Osteoblast (primary cell): ENCODE data around the gene RAMACL. TPM values are rescaled to one million over a fixed set of nuclear protein-coding genes. Genes with fewer than 3 reads are reported as not detected.
A peak's percentile ranks its signal among the peaks of the same experiment; 100 is the strongest.

ENCODE experiments used
- DNase-seq: peaks from one replicate; pipeline ENCODE4 v3.0.0; 2011; ENCODE audit warnings: low spot score, mixed read lengths; ENCODE audit not compliant: insufficient read length; ENCODE audit errors: missing footprints
- H2AFZ ChIP-seq: 2 replicates; pipeline ENCODE4 v1.6.0; 2011; ENCODE audit warnings: mild to moderate bottlenecking, low read length
- H3K27ac ChIP-seq: 2 replicates; pipeline ENCODE4 v1.5.1; 2011; ENCODE audit warnings: mild to moderate bottlenecking, low read depth, low read length, moderate library complexity
- H3K27me3 ChIP-seq: 2 replicates; pipeline ENCODE4 v1.6.0; 2012; ENCODE audit warnings: mild to moderate bottlenecking, control low read depth, inconsistent platforms, low read length, moderate library complexity; ENCODE audit not compliant: insufficient read depth
- H3K36me3 ChIP-seq: 2 replicates; pipeline ENCODE4 v1.5.1; 2011; ENCODE audit warnings: mild to moderate bottlenecking, low read length, control low read depth, moderate library complexity; ENCODE audit not compliant: insufficient read depth
- H3K4me1 ChIP-seq: 2 replicates; pipeline ENCODE4 v1.5.1; 2011; ENCODE audit warnings: mild to moderate bottlenecking, low read length, control low read depth, moderate library complexity; ENCODE audit not compliant: insufficient read depth
- H3K4me2 ChIP-seq: 2 replicates; pipeline ENCODE4 v1.6.0; 2011; ENCODE audit warnings: mild to moderate bottlenecking, low read length; ENCODE audit not compliant: insufficient read depth
- H3K4me3 ChIP-seq: fragments of 200-600 bp; sonication (generic); 3 replicates; pipeline ENCODE4 v1.5.1; 2012; ENCODE audit warnings: mild to moderate bottlenecking, low read length, inconsistent platforms; ENCODE audit not compliant: insufficient read depth
- H3K79me2 ChIP-seq: 2 replicates; pipeline ENCODE4 v1.6.0; 2012; ENCODE audit warnings: mild to moderate bottlenecking, low read length, control low read depth, inconsistent platforms; ENCODE audit not compliant: insufficient read depth
- H3K9me3 ChIP-seq: 2 replicates; pipeline ENCODE4 v1.5.1; 2011; ENCODE audit warnings: low read depth, low read length, control low read depth
- H4K20me1 ChIP-seq: 2 replicates; pipeline ENCODE4 v1.6.0; 2012; ENCODE audit warnings: mild to moderate bottlenecking, low read length, control low read depth; ENCODE audit not compliant: insufficient read depth
- CTCF ChIP-seq: IDR thresholded peaks from 2 replicates; pipeline ENCODE4 v1.5.1; 2011; ENCODE audit warnings: mild to moderate bottlenecking, low read depth, low read length, moderate library complexity; ENCODE audit errors: extremely low read depth
- total RNA-seq: library from RNA; depleted of rRNA; stranded (reverse); fragments of >200 nt; gene quantifications from 2 replicates; pipeline ENCODE4 v1.2.3, GENCODE V29; 2012

Gene RAMACL
- total RNA-seq, 1 donor, result 3.3 TPM

DNA sequence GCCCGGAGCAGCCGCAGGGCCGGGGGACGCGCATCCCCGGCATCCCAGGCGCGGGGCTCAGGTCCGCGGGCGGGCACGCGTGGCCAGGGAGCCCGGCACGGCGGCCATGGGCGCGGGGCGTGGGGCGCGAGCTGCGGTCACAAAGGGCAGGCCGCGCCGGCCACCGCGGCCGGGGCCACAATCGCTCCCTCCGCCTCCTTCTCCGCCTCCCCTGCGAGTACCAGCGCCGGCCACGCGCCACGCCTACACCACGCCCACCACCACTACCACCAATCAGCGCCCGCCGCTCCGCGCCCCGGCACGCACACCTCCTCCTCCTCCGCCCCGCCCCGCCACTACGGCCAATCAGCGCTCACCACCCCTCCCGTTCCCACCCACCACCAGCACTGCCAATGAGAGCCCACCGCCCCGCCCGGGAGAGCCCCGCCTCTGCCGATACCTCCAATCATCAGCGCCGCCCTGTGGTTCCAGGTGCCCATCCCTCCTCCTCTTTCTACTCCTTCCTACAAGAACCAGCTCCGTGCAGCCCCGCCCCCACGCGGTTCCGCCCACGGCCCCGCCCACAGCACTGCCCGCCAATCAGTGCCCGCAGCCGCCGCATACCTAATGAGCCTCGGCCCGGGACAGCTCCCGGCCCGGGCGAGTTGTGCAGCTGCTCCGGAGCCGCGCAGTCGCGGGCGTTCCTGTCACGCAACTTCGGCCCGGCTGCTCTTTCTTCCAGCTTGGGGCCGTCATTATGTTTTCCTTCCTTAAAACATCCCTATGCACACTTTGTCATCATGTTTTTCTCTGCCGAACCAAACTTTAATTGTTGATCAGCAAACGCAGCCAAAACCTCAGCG is 40.8 kb upstream of the RAMACL start, which contains the start of gene RPS6KA2:
RPS6KA2 (minus strand) TSS at position 219 of the 842 bp plus-strand sequence. CDS start 232 bp downstream, outside the sequence.
- TF ChIP-seq CTCF, result no peak
- Histone ChIP-seq H3K9me3 (no peaks in the 10 kb centered on the region), H3K4me1 (peaks cover 39% of the 10 kb centered on the region)

DNA sequence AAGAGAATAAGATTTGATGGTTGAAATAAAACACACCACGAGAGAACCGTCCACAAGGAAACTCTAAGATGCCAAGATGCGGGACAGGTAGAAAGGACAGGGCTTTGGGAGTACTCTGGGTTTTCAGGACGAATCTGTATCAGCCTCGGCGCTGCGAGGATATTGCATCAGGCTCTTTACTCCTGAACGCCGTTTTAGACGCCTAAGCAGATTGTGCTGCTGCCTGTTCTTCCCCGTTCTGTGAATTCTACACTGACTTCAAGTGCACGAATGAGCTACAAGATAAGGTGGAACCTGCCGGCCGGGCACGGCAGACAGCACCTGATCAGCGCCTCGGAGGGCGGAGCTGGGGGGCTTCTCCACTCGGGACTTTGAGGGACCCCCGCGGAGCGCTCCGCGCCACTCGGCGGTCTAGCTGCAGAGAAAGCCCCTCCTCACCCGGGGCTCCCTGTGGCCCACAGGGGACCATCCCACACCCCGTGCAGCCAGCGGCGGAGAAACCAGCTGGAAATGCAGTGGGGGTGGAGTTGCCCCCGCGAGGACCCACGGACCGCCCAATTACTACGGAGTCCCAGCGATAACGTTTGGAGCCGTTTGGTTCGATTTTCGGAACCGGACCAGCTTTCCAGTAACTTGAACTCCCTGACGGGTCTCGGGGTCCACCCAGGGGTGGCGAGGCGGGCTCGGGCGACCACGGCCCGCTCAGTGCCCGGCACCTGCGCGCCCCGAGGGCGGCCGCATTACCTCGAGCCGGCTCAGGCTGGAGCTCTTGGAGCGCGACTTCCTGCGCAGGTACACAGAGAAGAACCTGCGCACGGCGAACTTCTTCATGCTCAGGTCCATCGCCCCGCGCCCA is 39.9 kb upstream of the RAMACL start:
- no peaks in the 10 kb centered on the region for H3K36me3 ChIP-seq
- no peak for DNase-seq
- H3K4me1 ChIP-seq, result peaks cover 47% of the 10 kb centered on the region
- H3K9me3 ChIP-seq, result no peaks in the 10 kb centered on the region
- no peaks in the 10 kb centered on the region for H3K27me3 ChIP-seq
- H4K20me1 ChIP-seq, result no peaks in the 10 kb centered on the region
- no peak for TF ChIP-seq CTCF
- peak overlapping the region; percentile 83 for H3K27ac ChIP-seq
- peak overlapping the region; percentile 89 for H3K4me3 ChIP-seq
- peaks cover 51% of the 10 kb centered on the region for H3K79me2 ChIP-seq
- peak overlapping the region; percentile 93 for H3K4me2 ChIP-seq
- H2AFZ ChIP-seq, result peak overlapping the region; percentile 16

More for the DNA sequence above, 40.8 kb upstream of the RAMACL start, which contains the start of gene RPS6KA2:
- Histone ChIP-seq H3K4me2 (peak within 1 kb of the TSS; percentile 99), H4K20me1 (no peaks in the 10 kb centered on the region), H3K27me3 (no peaks in the 10 kb centered on the region), H3K36me3 (no peaks in the 10 kb centered on the region), H3K4me3 (peak within 1 kb of the TSS; percentile 89), H3K27ac (peak within 1 kb of the TSS; percentile 84), H2AFZ (peak within 1 kb of the TSS; percentile 86), H3K79me2 (peaks cover 42% of the 10 kb centered on the region)
- peak; percentile 99 for DNase-seq

GRCh38 chr6:166625356-166625755 is 38.9 kb upstream of the RAMACL start:
- no peak for TF ChIP-seq CTCF
- peak overlapping the region; percentile 89 for H3K4me3 ChIP-seq
- DNase-seq, result no peak
- no peaks in the 10 kb centered on the region for H3K9me3 ChIP-seq
- H3K27ac ChIP-seq, result peak overlapping the region; percentile 83
- H3K4me2 ChIP-seq, result peak overlapping the region; percentile 93
- H3K4me1 ChIP-seq, result peaks cover 58% of the 10 kb centered on the region
- H3K36me3 ChIP-seq, result no peaks in the 10 kb centered on the region
- peaks cover 58% of the 10 kb centered on the region for H3K79me2 ChIP-seq
- H4K20me1 ChIP-seq, result no peaks in the 10 kb centered on the region
- no peak overlapping the region for H2AFZ ChIP-seq
- no peaks in the 10 kb centered on the region for H3K27me3 ChIP-seq

DNA sequence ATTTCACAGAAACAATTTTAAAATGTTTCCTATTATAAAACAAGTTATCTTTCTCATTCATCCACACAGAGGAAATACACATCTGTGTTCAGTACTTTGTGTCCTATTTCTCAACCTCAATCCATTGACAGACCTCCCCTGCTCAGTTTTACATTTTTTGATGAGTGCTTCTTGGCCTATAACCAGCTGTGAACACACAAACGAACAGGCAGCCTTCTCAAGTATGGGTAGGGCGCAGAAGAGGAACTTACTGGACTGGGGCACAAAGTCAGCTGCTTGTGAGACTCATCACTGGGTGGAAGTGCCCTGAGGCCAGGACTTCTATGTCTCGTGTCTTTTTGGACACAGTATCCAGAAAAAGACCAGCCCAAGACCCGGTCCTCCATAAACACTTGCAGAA is 37.8 kb upstream of the RAMACL start:
- Histone ChIP-seq H3K27ac (peak overlapping the region; percentile 41), H3K9me3 (no peaks in the 10 kb centered on the region), H3K79me2 (peaks cover 58% of the 10 kb centered on the region), H3K4me1 (peaks cover 59% of the 10 kb centered on the region), H3K4me3 (no peak overlapping the region), H3K27me3 (no peaks in the 10 kb centered on the region), H3K36me3 (no peaks in the 10 kb centered on the region), H4K20me1 (no peaks in the 10 kb centered on the region), H2AFZ (no peak overlapping the region), H3K4me2 (peak overlapping the region; percentile 6)
- TF ChIP-seq CTCF, result no peak
- DNase-seq, result no peak
